ENCODE results near the gene ASPDH.

- no peak for TF ChIP-seq CTCF (IDR thresholded peaks at IDR 0.05)
- no peak for TF ChIP-seq POLR2AphosphoS5 (IDR thresholded peaks at IDR 0.05; ENCODE audit: low read depth, low read length)
- TF ChIP-seq REST (IDR thresholded peaks at IDR 0.05; ENCODE audit: insufficient read depth in 1 of 2, low read depth in 2 of 2, low read length in 1 of 2) = no peak
- no peak for TF ChIP-seq SIN3A (IDR thresholded peaks at IDR 0.05; ENCODE audit: borderline replicate concordance, insufficient read depth, low read depth, low read length)
- no peak for TF ChIP-seq TCF7L2 (IDR thresholded peaks at IDR 0.05; ENCODE audit: low read depth, low read length)
These were observed 4.6 kb upstream of the ASPDH start for GRCh38 chr19:50518091-50519005.

All from Panc1 (cell line).